ENCODE data around the gene SYT7. TPM values are rescaled to one million over a fixed set of nuclear protein-coding genes. Genes with fewer than 3 reads are reported as not detected.

SYT7 gene
- total RNA-seq, 1 donor = 0.43 TPM

DNA sequence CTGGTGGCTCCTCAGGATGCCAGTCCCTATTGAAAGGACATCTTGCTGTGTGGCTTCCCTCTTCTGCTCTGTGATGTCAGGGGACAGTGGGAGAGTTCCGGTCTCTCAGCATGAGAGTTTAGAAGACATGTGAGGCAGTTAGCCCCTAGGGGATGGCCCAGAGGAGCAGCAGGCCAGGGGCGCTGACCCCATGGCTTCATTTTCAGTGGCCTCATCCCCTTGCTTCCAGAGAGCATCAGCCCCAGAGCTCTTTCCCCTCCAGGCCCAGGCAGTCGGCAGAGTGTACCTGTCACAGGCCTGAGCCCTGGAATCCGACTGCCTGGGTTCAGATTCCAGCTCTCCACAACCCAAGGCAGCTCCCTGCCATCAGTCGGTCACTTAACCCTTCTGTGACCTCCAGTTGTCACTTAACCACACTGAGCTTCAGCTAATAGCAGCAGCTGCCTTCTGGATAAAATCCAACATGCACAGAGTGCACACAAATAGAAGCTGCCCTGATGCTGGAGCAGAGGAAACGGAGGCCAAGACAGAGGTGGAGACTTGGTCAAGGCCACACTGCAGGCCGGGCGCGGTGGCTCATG is 86.4 kb downstream of the SYT7 start:
- no peak overlapping the region for H3K4me3 ChIP-seq (ENCODE audit: low read depth, low read length)
- TF ChIP-seq, protein P1, sequence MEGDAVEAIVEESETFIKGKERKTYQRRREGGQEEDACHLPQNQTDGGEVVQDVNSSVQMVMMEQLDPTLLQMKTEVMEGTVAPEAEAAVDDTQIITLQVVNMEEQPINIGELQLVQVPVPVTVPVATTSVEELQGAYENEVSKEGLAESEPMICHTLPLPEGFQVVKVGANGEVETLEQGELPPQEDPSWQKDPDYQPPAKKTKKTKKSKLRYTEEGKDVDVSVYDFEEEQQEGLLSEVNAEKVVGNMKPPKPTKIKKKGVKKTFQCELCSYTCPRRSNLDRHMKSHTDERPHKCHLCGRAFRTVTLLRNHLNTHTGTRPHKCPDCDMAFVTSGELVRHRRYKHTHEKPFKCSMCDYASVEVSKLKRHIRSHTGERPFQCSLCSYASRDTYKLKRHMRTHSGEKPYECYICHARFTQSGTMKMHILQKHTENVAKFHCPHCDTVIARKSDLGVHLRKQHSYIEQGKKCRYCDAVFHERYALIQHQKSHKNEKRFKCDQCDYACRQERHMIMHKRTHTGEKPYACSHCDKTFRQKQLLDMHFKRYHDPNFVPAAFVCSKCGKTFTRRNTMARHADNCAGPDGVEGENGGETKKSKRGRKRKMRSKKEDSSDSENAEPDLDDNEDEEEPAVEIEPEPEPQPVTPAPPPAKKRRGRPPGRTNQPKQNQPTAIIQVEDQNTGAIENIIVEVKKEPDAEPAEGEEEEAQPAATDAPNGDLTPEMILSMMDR (IDR thresholded peaks at IDR 0.05; ENCODE audit: insufficient read depth, low read depth, low read length) = no peak
- no peak for DNase-seq (ENCODE audit: low read depth)

DNA sequence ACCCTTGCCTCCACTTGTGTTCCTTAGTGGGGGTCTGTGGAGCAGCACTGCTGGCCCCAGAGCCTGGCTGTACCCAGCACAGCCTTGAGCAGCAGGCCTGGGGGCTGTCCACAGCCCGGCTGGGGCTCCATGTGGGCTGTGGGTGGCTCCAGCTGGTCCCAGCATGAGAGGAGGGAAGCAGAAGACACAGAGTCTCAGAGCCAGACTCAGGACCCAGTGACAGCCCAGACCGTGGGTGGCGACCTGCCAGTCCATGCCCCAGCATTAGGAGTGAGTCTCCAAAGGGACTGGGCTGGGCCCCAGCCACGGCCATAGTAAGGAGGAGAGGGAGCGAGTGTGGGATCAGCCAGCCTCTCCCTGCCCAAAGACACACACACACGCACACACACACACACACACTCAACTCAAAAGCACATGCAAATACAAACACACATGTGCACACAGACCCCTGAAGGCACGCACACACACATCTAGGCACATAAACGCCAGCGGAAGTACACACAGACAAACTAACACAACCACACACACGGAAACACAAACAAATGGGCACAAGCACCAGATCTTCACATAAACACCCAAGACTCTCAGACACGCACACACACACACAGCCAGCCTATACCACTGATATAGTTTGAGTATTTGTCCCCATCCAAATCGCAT is 89.0 kb downstream of the SYT7 start:
- TF ChIP-seq, protein P1 (IDR thresholded peaks at IDR 0.05; ENCODE audit: insufficient read depth, low read depth, low read length) = no peak
- no peak for DNase-seq (ENCODE audit: low read depth)
- no peak overlapping the region for H3K4me3 ChIP-seq (ENCODE audit: low read depth, low read length)

DNA sequence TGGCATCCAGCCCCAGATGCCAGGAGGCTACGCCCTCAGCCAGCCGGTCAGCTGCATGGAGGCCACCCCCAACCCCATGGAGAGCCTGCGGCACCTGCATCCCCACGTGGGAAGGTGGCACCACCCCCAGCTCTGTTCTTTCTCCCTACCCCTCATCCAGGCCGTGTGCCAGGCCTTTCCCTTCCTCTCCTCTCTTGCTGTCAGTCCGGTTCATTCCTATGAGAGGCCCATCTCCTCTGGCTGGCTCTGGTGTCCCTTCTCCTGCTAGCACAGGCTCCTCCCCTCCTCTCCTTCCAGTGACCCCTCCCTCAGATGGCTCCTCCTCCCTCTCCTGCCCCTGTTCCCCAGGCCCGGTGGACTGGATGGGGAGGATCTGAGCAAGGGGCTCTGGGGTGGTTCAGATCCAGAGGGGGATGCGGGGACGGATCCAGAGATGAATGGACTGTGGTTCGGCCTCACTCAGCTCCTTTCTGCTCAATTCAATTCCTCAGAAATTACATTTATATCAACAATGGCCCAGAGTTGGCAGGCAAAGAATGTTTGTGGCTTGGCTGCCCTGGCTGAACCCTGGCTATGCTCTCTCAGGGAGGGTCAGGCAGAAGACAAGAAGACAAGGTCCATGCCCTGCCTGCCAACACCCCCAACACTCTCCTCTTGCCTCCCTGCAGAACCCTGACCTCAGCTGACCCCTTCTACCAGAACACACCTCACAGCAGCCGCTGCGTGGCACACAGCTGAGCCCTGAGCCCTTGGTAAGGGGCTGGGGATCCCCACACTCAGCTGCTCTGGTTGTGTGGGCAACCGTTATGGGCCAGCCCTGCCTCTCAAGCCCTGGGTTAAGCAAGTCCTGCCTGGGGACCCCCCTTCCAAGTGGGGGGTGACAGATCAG is 90.8 kb downstream of the SYT7 start:
- TF ChIP-seq, protein P1 (IDR thresholded peaks at IDR 0.05; ENCODE audit: insufficient read depth, low read depth, low read length) = no peak
- DNase-seq (ENCODE audit: low read depth) = no peak
- no peak overlapping the region for H3K4me3 ChIP-seq (ENCODE audit: low read depth, low read length)

DNA sequence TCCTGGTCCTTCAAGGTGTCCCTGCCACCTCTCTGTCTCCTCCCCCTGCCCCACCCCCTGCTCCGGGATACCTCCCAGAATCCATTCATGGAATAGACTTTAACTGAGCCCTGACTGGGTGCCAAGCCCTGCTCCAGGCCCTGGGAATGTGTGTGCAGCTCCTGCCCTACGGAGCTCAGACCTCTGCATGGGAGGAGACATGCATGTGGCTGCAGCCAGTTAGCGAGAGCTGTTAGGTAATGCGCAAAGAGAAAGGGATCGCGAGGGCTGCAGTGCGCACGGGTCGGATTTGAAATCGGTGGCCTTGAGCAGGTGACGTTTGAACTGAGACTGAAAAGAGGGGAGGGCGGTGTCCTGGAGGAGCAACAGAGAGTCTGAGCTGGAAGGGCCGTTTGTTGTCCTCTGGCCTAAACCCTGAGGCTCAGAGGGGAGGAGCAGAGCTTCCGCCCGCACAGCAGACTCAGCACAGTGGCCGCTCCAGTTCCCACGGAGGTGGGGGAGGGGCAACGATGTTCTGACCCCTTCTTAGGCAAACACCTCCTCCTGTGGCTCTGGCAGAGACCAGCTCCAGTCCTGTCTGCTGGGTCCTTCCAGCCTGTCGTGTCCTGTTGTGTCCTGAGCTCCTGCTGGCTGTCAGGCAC is 92.1 kb downstream of the SYT7 start:
- no peak overlapping the region for H3K4me3 ChIP-seq (ENCODE audit: low read depth, low read length)
- peak; percentile 28 for DNase-seq (ENCODE audit: low read depth)
- TF ChIP-seq, protein P1 (IDR thresholded peaks at IDR 0.05; ENCODE audit: insufficient read depth, low read depth, low read length) = no peak

DNA sequence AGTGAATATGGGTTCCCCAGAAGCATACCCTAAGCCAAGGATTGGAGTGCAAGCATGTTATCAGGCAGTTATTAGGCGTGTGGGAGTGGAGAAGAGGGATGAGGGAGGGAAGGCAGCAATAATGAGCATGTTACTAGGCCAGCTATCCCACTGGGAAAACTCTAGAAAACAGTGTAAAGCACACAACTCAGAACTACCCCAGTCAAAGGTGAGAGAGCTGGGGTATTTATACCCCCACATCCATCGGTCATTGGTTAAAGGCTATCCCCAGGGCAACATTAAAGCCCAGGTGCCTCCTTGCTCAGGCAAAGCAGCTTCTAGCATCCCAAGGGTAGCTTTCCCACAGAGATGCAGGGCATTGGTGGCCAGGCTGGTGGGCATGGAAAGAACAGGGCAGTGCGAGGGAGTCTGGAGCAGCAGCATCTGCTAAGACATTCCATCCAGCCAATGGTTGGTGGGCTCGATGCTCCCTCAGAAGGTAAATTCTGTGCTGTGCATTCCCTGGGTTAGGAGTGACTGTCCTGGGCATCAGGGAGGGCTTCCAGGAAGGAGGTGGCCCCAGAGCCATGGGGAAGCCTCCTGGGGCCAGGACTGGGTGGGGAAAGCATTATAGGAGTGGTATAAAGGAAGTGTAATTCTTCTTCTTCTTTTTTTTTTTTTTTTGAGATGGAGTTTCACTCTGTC is 93.4 kb downstream of the SYT7 start:
- TF ChIP-seq, protein P1 (IDR thresholded peaks at IDR 0.05; ENCODE audit: insufficient read depth, low read depth, low read length) = no peak
- DNase-seq (ENCODE audit: low read depth) = no peak
- no peak overlapping the region for H3K4me3 ChIP-seq (ENCODE audit: low read depth, low read length)

DNA sequence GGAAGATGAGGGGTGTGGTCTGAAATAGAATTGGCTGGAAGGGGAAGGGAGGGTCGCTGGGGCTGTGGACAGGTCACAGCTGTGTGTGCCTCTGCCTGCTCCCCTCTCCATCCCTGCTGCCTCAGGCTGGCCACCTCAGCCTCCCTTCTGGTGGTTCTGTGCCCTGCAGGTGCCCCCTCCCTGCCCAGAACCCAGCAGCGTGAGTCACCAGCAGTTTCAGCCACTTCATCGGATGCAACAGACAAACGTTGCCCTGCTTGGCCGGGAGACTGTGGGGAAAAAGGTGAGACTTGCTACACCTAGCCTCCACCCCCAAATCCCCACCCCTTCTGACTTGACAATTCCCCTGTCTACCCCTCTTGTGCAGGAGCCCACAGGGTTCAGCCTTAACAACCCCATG is 94.1 kb downstream of the SYT7 start:
- no peak for DNase-seq (ENCODE audit: low read depth)
- TF ChIP-seq, protein P1 (IDR thresholded peaks at IDR 0.05; ENCODE audit: insufficient read depth, low read depth, low read length) = no peak
- no peak overlapping the region for H3K4me3 ChIP-seq (ENCODE audit: low read depth, low read length)
